ENCODE measurements around the gene FBLN2.

Gene FBLN2

GRCh38 chr3:13634151-13634550 is 85.2 kb downstream of the FBLN2 start:
- WGBS: 81% methylated on average over 14 of the region's 18 CpGs
- no peak overlapping the region for H4K91ac ChIP-seq (ENCODE audit: low read length)
- no peak overlapping the region for H4K8ac ChIP-seq (ENCODE audit: low read length)
- no peak overlapping the region for H2BK120ac ChIP-seq (ENCODE audit: low read depth, low read length)
- H3K9ac ChIP-seq (ENCODE audit: low read length): no peak overlapping the region
- peak overlapping the region; percentile 19 for H2BK15ac ChIP-seq (ENCODE audit: low read depth, poor library complexity, severe bottlenecking)
- H3K27me3 ChIP-seq (ENCODE audit: control insufficient read depth in 1 of 2, insufficient read depth in 1 of 2, low read length in 2 of 2): peaks cover 0 to 11% of the 10 kb centered on the region in 2 experiments
- no peak overlapping the region for H3K4me2 ChIP-seq (ENCODE audit: low read length, poor library complexity, severe bottlenecking)
- H3K9me3 ChIP-seq (ENCODE audit: control insufficient read depth, low read length): no peaks in the 10 kb centered on the region
- no peak overlapping the region for H3K27ac ChIP-seq (ENCODE audit: low read length, poor library complexity, severe bottlenecking)
- H3K23ac ChIP-seq (ENCODE audit: low read length in 2 of 2): no peak overlapping the region
- no peak overlapping the region for H2AFZ ChIP-seq (ENCODE audit: low read depth, low read length)
- H3K18ac ChIP-seq (ENCODE audit: low read depth in 1 of 2, low read length in 2 of 2): no peak overlapping the region
- no peak overlapping the region for H2AK5ac ChIP-seq (ENCODE audit: low read length, severe bottlenecking)
- no peak overlapping the region for H3K4ac ChIP-seq (ENCODE audit: low read depth in 1 of 2, low read length in 2 of 2)
- H3K79me1 ChIP-seq (replicated peaks; ENCODE audit: low read length, poor library complexity, severe bottlenecking): no peaks in the 10 kb centered on the region
- no peak overlapping the region for H2BK5ac ChIP-seq (ENCODE audit: low read depth, low read length, poor library complexity, severe bottlenecking)
- H2BK12ac ChIP-seq (ENCODE audit: low read length in 2 of 2): no peak overlapping the region
- no peak for DNase-seq
- no peak overlapping the region for H3K4me3 ChIP-seq (ENCODE audit: insufficient read depth in 1 of 2, low read depth in 1 of 2, low read length in 2 of 2)
- no peaks in the 10 kb centered on the region for H3K4me1 ChIP-seq (ENCODE audit: control insufficient read depth, insufficient read depth, low read depth, low read length)
- peaks cover 0 to 100% of the 10 kb centered on the region in 2 experiments for H3K36me3 ChIP-seq (ENCODE audit: control insufficient read depth in 1 of 2, insufficient read depth in 2 of 2, low read depth in 1 of 2, low read length in 2 of 2)
- H3K14ac ChIP-seq (ENCODE audit: low read length in 2 of 2): no peak overlapping the region

- Histone ChIP-seq H3K4me2 (ENCODE audit: low read length, poor library complexity, severe bottlenecking) (no peak overlapping the region), H3K14ac (ENCODE audit: low read length in 2 of 2) (no peak overlapping the region), H3K9me3 (ENCODE audit: control insufficient read depth, low read length) (no peaks in the 10 kb centered on the region)
Measured at GRCh38 chr3:13634615-13635014, 85.7 kb downstream of the FBLN2 start.

GRCh38 chr3:13636186-13636585 is 87.3 kb downstream of the FBLN2 start:
- H3K36me3 ChIP-seq (ENCODE audit: control insufficient read depth in 1 of 2, insufficient read depth in 2 of 2, low read depth in 1 of 2, low read length in 2 of 2): peaks cover 0 to 93% of the 10 kb centered on the region in 2 experiments
- H3K9me3 ChIP-seq (ENCODE audit: control insufficient read depth, low read length): no peaks in the 10 kb centered on the region
- no peaks in the 10 kb centered on the region for H3K79me1 ChIP-seq (replicated peaks; ENCODE audit: low read length, poor library complexity, severe bottlenecking)
- no peak for DNase-seq
- no peak overlapping the region for H3K14ac ChIP-seq (ENCODE audit: low read length in 2 of 2)
- no peak overlapping the region for H2BK15ac ChIP-seq (ENCODE audit: low read depth, poor library complexity, severe bottlenecking)
- H3K4ac ChIP-seq (ENCODE audit: low read depth in 1 of 2, low read length in 2 of 2): no peak overlapping the region
- no peak overlapping the region for H3K23ac ChIP-seq (ENCODE audit: low read length in 2 of 2)
- H4K8ac ChIP-seq (ENCODE audit: low read length): no peak overlapping the region
- no peak overlapping the region for H2AK5ac ChIP-seq (ENCODE audit: low read length, severe bottlenecking)
- H3K9ac ChIP-seq (ENCODE audit: low read length): no peak overlapping the region
- no peak overlapping the region for H3K4me3 ChIP-seq (ENCODE audit: insufficient read depth in 1 of 2, low read depth in 1 of 2, low read length in 2 of 2)
- no peak overlapping the region for H3K27ac ChIP-seq (ENCODE audit: low read length, poor library complexity, severe bottlenecking)
- no peak overlapping the region for H3K18ac ChIP-seq (ENCODE audit: low read depth in 1 of 2, low read length in 2 of 2)
- no peak overlapping the region for H2BK5ac ChIP-seq (ENCODE audit: low read depth, low read length, poor library complexity, severe bottlenecking)
- H3K4me1 ChIP-seq (ENCODE audit: control insufficient read depth, insufficient read depth, low read depth, low read length): no peaks in the 10 kb centered on the region
- 89% methylated on average over 14 of the region's 14 CpGs for WGBS
- no peak overlapping the region for H2AFZ ChIP-seq (ENCODE audit: low read depth, low read length)
- H3K27me3 ChIP-seq (ENCODE audit: control insufficient read depth in 1 of 2, insufficient read depth in 1 of 2, low read length in 2 of 2): peaks cover 0 to 21% of the 10 kb centered on the region in 2 experiments
- no peak overlapping the region for H4K91ac ChIP-seq (ENCODE audit: low read length)
- no peak overlapping the region for H2BK12ac ChIP-seq (ENCODE audit: low read length in 2 of 2)
- no peak overlapping the region for H3K4me2 ChIP-seq (ENCODE audit: low read length, poor library complexity, severe bottlenecking)
- H2BK120ac ChIP-seq (ENCODE audit: low read depth, low read length): no peak overlapping the region

More at GRCh38 chr3:13634615-13635014, 85.7 kb downstream of the FBLN2 start:
- peaks cover 0 to 100% of the 10 kb centered on the region in 2 experiments for H3K36me3 ChIP-seq (ENCODE audit: control insufficient read depth in 1 of 2, insufficient read depth in 2 of 2, low read depth in 1 of 2, low read length in 2 of 2)
- H2BK120ac ChIP-seq (ENCODE audit: low read depth, low read length): no peak overlapping the region
- H3K23ac ChIP-seq (ENCODE audit: low read length in 2 of 2): no peak overlapping the region
- H3K4ac ChIP-seq (ENCODE audit: low read depth in 1 of 2, low read length in 2 of 2): no peak overlapping the region
- no peak overlapping the region for H2BK15ac ChIP-seq (ENCODE audit: low read depth, poor library complexity, severe bottlenecking)
- no peak overlapping the region for H3K9ac ChIP-seq (ENCODE audit: low read length)
- no peak overlapping the region for H4K8ac ChIP-seq (ENCODE audit: low read length)
- no peak for DNase-seq
- H3K27ac ChIP-seq (ENCODE audit: low read length, poor library complexity, severe bottlenecking): no peak overlapping the region
- no peak overlapping the region for H4K91ac ChIP-seq (ENCODE audit: low read length)
- WGBS: 91% methylated on average over 10 of the region's 10 CpGs
- no peaks in the 10 kb centered on the region for H3K79me1 ChIP-seq (replicated peaks; ENCODE audit: low read length, poor library complexity, severe bottlenecking)
- H2BK12ac ChIP-seq (ENCODE audit: low read length in 2 of 2): no peak overlapping the region
- no peak overlapping the region for H2AK5ac ChIP-seq (ENCODE audit: low read length, severe bottlenecking)
- no peak overlapping the region for H2AFZ ChIP-seq (ENCODE audit: low read depth, low read length)
- H3K18ac ChIP-seq (ENCODE audit: low read depth in 1 of 2, low read length in 2 of 2): no peak overlapping the region
- H3K4me1 ChIP-seq (ENCODE audit: control insufficient read depth, insufficient read depth, low read depth, low read length): no peaks in the 10 kb centered on the region
- no peak overlapping the region for H2BK5ac ChIP-seq (ENCODE audit: low read depth, low read length, poor library complexity, severe bottlenecking)
- no peak overlapping the region for H3K4me3 ChIP-seq (ENCODE audit: insufficient read depth in 1 of 2, low read depth in 1 of 2, low read length in 2 of 2)
- H3K27me3 ChIP-seq (ENCODE audit: control insufficient read depth in 1 of 2, insufficient read depth in 1 of 2, low read length in 2 of 2): peaks cover 0 to 14% of the 10 kb centered on the region in 2 experiments

GRCh38 chr3:13636874-13637273 is 87.9 kb downstream of the FBLN2 start:
- Histone ChIP-seq H3K4me2 (ENCODE audit: low read length, poor library complexity, severe bottlenecking) (no peak overlapping the region), H2BK12ac (ENCODE audit: low read length in 2 of 2) (no peak overlapping the region), H3K9ac (ENCODE audit: low read length) (no peak overlapping the region), H3K4me1 (ENCODE audit: control insufficient read depth, insufficient read depth, low read depth, low read length) (no peaks in the 10 kb centered on the region), H3K23ac (ENCODE audit: low read length in 2 of 2) (no peak overlapping the region), H3K4ac (ENCODE audit: low read depth in 1 of 2, low read length in 2 of 2) (no peak overlapping the region), H2AFZ (ENCODE audit: low read depth, low read length) (no peak overlapping the region), H4K91ac (ENCODE audit: low read length) (no peak overlapping the region), H4K8ac (ENCODE audit: low read length) (no peak overlapping the region), H3K27ac (ENCODE audit: low read length, poor library complexity, severe bottlenecking) (no peak overlapping the region), H2AK5ac (ENCODE audit: low read length, severe bottlenecking) (no peak overlapping the region), H3K79me1 (replicated peaks; ENCODE audit: low read length, poor library complexity, severe bottlenecking) (no peaks in the 10 kb centered on the region), H3K14ac (ENCODE audit: low read length in 2 of 2) (no peak overlapping the region), H2BK15ac (ENCODE audit: low read depth, poor library complexity, severe bottlenecking) (no peak overlapping the region), H3K4me3 (ENCODE audit: insufficient read depth in 1 of 2, low read depth in 1 of 2, low read length in 2 of 2) (no peak overlapping the region), H3K18ac (ENCODE audit: low read depth in 1 of 2, low read length in 2 of 2) (no peak overlapping the region), H3K36me3 (ENCODE audit: control insufficient read depth in 1 of 2, insufficient read depth in 2 of 2, low read depth in 1 of 2, low read length in 2 of 2) (peaks cover 0 to 86% of the 10 kb centered on the region in 2 experiments), H2BK5ac (ENCODE audit: low read depth, low read length, poor library complexity, severe bottlenecking) (no peak overlapping the region), H2BK120ac (ENCODE audit: low read depth, low read length) (no peak overlapping the region), H3K9me3 (ENCODE audit: control insufficient read depth, low read length) (no peaks in the 10 kb centered on the region), H3K27me3 (ENCODE audit: control insufficient read depth in 1 of 2, insufficient read depth in 1 of 2, low read length in 2 of 2) (peaks cover 0 to 21% of the 10 kb centered on the region in 2 experiments)
- no peak for DNase-seq
- WGBS: 85% methylated on average over 7 of the region's 8 CpGs

Measured in mesenchymal stem cell (in vitro differentiated cells and primary cell).